Transverse colon (tissue), 3 donors: ENCODE results near the gene RGS5.

Experiments used
- EP300 ChIP-seq: sonication (generic); formaldehyde crosslinking; IDR thresholded peaks from one replicate; pipeline ENCODE4 v1.6.1; 2017; ENCODE audit warnings: antibody characterized with exemption, low read depth
- POLR2A ChIP-seq: fragments of 450-650 bp; IDR thresholded peaks from one replicate; pipeline ENCODE4 v1.6.1; 2016; ENCODE audit warnings: antibody characterized with exemption, mild to moderate bottlenecking, moderate library complexity
- POLR2AphosphoS5 ChIP-seq, 3 donors: sonication (generic); formaldehyde crosslinking; IDR thresholded peaks; one replicate each; pipeline ENCODE4 v1.6.1; 2016; ENCODE audit warnings: antibody characterized with exemption in 3 of 3

DNA sequence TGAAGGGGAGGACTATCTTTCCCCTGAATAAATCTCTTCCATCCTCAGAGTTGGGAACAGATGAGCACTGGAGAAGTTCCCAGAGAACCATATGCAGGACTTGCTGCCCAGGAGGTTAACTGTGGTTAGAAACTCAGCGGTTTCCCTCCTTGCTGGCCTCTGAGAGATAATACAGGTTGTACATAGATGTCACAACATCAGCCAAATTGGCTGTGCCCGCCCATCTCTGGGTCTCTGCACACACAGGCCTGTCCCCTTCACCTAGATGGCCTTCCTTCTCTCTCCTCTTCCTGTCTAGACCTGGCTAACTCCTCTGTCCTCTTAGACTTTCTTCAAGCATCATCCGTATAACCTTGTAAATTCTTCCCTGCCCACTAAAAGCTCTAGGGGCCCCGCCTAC, 5.7 kb downstream of the RGS5 start:
- TF ChIP-seq POLR2A: no peak
- TF ChIP-seq POLR2AphosphoS5 (IDR thresholded peaks at IDR 0.05): no peak
- no peak for TF ChIP-seq EP300
